Measurements from ENCODE around the gene USF3. TPM values are rescaled to one million over a fixed set of nuclear protein-coding genes. Genes with fewer than 3 reads are reported as not detected.
"Not testable (repeated sequence)": the region's sequence is repeated elsewhere in the genome, so short reads cannot be mapped to it uniquely, and the experiment has no call there.

The USF3 gene
- total RNA-seq, 6 donors from 2014 or later: 9.3 to 30.6 (median 18.5) TPM

DNA sequence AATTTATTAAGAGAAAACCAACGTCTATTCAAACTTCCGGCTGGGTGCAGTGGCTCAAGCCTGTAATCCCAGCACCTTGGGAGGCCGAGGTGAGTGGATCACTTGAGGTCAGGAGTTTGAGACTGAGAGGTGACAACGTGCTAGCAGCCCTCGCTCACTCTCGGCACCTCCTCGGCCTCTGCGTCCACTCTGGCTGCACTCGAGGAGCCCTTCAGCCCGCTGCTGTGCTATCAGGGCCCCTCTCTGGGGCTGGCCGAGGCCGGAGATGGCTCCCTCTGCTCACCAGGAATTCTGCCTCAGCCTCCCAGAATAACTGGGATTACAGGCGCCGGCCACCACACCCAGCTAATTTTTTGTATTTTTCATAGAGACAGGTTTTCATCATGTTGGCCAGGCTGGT lies 58.7 kb downstream of the USF3 start:
- DNase-seq (peak in 1 of 2 donors; percentile 54), ATAC-seq (ENCODE audit: low FRiP score in 2 of 2) (no peak)
- Histone ChIP-seq H3K27me3 (no peaks in the 10 kb centered on the region), H3K4me3 (no peak overlapping the region), H3K4me1 (no peaks in the 10 kb centered on the region), H3K36me3 (no peaks in the 10 kb centered on the region), H3K27ac (no peak overlapping the region), H3K9me3 (no peaks in the 10 kb centered on the region)
- 82 to 89% methylated on average over 6 to 14 of the region's 14 CpGs for WGBS, 2 donors
- no peak for TF ChIP-seq EP300 (IDR thresholded peaks at IDR 0.05)
- TF ChIP-seq, protein P1, sequence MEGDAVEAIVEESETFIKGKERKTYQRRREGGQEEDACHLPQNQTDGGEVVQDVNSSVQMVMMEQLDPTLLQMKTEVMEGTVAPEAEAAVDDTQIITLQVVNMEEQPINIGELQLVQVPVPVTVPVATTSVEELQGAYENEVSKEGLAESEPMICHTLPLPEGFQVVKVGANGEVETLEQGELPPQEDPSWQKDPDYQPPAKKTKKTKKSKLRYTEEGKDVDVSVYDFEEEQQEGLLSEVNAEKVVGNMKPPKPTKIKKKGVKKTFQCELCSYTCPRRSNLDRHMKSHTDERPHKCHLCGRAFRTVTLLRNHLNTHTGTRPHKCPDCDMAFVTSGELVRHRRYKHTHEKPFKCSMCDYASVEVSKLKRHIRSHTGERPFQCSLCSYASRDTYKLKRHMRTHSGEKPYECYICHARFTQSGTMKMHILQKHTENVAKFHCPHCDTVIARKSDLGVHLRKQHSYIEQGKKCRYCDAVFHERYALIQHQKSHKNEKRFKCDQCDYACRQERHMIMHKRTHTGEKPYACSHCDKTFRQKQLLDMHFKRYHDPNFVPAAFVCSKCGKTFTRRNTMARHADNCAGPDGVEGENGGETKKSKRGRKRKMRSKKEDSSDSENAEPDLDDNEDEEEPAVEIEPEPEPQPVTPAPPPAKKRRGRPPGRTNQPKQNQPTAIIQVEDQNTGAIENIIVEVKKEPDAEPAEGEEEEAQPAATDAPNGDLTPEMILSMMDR (IDR thresholded peaks at IDR 0.05): no peak
- no peak for TF ChIP-seq POLR2A (IDR thresholded peaks at IDR 0.05)
- no peak for TF ChIP-seq POLR2AphosphoS5 (IDR thresholded peaks at IDR 0.05)

DNA sequence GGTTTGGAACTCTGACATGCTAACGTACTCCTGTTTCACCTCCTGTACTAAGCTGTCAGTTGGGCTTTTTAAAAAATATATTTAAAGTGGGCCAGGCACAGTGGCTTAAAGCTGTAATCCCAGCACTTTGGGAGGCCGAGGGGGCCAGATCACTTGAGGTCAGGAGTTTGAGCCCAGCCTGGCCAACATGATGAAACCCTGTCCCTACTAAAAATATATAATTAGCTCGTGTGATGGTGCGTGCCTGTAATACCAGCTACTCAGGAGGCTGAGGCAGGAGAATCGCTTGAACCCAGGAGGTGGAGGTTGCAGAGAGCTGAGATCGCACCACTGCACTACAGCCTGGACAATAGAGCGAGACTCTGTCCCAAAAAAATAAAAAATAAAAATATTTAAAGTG lies 60.4 kb downstream of the USF3 start:
- H3K4me1 ChIP-seq: not testable (repeated sequence)
- WGBS, 2 donors: 90 to 92% methylated on average over 7 of the region's 7 CpGs

DNA sequence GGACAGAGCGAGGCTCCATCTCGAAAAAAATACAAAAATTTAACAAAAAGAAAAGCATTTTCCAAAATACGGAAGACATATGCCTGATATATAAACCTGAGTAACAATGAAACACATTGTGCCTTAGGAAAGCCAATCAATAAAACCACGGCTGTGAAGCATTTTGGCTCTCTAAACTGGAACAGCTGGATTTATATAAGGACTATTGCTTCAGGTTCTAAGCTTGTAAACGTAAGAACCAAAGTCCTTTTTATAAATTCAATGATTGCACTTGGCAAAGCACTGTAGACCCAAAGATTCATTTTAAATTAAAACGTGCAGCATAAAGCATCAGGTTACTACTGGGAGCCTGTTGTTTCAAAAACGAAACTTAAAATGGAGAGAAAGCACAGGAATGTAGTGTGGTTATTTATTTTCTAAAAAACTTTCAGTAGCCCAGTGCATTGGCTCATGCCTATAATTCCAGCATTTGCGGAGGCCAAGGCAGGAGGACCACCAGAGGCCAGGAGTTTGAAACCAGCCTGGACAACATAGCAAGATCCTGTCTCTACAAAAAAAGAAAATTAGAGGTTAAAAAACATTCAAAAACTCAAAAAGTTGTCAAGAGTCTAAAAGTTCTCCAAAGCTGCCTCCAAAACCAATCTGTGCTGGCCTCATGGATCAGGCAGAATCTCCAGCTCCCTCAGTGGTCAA lies 61.5 kb downstream of the USF3 start:
- Histone ChIP-seq H3K9me3 (no peaks in the 10 kb centered on the region), H3K4me3 (no peak overlapping the region), H3K27ac (no peak overlapping the region), H3K36me3 (no peaks in the 10 kb centered on the region), H3K27me3 (no peaks in the 10 kb centered on the region), H3K4me1 (peaks cover 0 to 2% (median 0%) of the 10 kb centered on the region in 4 donors)
- TF ChIP-seq EP300 (IDR thresholded peaks at IDR 0.05) (no peak), POLR2AphosphoS5 (IDR thresholded peaks at IDR 0.05) (no peak)
- TF ChIP-seq, protein P1 (IDR thresholded peaks at IDR 0.05): no peak
- DNase-seq (no peak), ATAC-seq (ENCODE audit: low FRiP score in 2 of 2) (no peak)
- 91 to 93% methylated on average over 8 of the region's 8 CpGs for WGBS, 2 donors

More for the DNA sequence above, 60.4 kb downstream of the USF3 start:
- H3K9me3 ChIP-seq; ATAC-seq (ENCODE audit: low FRiP score in 2 of 2); H3K27ac ChIP-seq; H3K36me3 ChIP-seq; H3K27me3 ChIP-seq; H3K4me3 ChIP-seq; DNase-seq: not testable (repeated sequence)

DNA sequence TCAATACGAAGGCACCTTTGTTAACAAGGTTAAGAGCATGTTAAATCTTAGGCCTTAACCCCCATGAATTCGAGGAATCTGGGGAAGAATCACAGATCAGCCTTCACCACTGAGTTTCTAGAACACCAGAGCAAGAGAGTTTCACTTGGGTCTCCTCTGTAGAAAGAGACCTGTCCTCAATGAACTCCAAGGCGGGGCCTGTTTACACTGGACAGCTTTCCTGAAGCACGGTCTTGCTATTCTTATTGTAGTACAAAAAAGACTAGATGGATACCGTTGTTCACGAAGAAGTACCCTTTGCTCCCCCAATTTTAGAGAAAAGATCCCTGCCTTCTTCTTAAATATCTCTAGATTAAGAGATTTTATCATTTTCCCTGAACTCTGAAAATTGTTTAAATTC lies 64.9 kb downstream of the USF3 start:
- no peaks in the 10 kb centered on the region for H3K9me3 ChIP-seq
- H3K27me3 ChIP-seq: no peaks in the 10 kb centered on the region
- ATAC-seq (ENCODE audit: low FRiP score in 2 of 2) (no peak), DNase-seq (no peak)
- TF ChIP-seq EP300 (IDR thresholded peaks at IDR 0.05) (no peak), POLR2A (IDR thresholded peaks at IDR 0.05) (no peak), POLR2AphosphoS5 (IDR thresholded peaks at IDR 0.05) (no peak)
- TF ChIP-seq, protein P1 (IDR thresholded peaks at IDR 0.05): no peak
- H3K36me3 ChIP-seq: no peaks in the 10 kb centered on the region
- no peak overlapping the region for H3K27ac ChIP-seq
- 74 to 77% methylated on average over 6 of the region's 6 CpGs for WGBS, 2 donors
- no peak overlapping the region for H3K4me3 ChIP-seq
- peaks cover 0 to 3% (median 0%) of the 10 kb centered on the region in 4 donors for H3K4me1 ChIP-seq

DNA sequence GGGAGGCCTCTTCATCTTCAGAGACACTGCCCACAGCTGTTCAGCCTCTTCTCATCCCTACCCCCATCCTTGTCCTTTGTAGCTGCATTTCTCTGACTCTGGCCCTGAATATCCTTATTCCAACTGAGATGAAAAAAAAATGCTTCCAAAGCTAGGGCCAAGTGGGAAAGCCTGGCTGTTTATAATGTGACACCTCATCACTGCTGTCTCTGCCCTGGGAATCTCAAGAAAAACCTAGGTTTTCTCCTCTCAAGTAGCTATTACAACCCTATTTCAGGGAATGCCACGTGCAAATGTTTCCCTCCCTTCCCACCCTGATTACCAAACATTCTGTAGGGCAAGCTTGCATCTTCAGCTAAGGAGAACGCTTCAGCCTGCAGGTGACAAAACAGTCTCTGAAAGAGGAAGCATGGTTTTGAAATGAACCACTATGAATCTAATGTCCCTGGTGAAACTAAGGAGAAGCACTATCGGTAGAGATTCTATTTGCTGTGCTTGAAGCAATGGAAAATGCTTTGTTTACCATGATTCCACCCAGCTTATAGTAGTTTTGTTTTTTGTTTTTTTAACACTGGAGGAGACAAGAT lies 65.4 kb downstream of the USF3 start:
- Histone ChIP-seq H3K36me3 (no peaks in the 10 kb centered on the region), H3K4me3 (no peak overlapping the region), H3K9me3 (no peaks in the 10 kb centered on the region), H3K27ac (no peak overlapping the region), H3K27me3 (no peaks in the 10 kb centered on the region), H3K4me1 (peaks cover 0 to 3% (median 0%) of the 10 kb centered on the region in 4 donors)
- TF ChIP-seq POLR2A (IDR thresholded peaks at IDR 0.05) (no peak), POLR2AphosphoS5 (IDR thresholded peaks at IDR 0.05) (no peak), EP300 (IDR thresholded peaks at IDR 0.05) (no peak)
- TF ChIP-seq, protein P1 (IDR thresholded peaks at IDR 0.05): no peak
- 39 to 54% methylated on average over 3 of the region's 3 CpGs for WGBS, 2 donors
- DNase-seq (no peak), ATAC-seq (ENCODE audit: low FRiP score in 2 of 2) (no peak)

Measured in upper lobe of left lung (tissue), 6 donors.